Measurements from ENCODE around the gene BAHCC1.
A peak's percentile ranks its signal among the peaks of the same experiment; 100 is the strongest.

The BAHCC1 gene

DNA sequence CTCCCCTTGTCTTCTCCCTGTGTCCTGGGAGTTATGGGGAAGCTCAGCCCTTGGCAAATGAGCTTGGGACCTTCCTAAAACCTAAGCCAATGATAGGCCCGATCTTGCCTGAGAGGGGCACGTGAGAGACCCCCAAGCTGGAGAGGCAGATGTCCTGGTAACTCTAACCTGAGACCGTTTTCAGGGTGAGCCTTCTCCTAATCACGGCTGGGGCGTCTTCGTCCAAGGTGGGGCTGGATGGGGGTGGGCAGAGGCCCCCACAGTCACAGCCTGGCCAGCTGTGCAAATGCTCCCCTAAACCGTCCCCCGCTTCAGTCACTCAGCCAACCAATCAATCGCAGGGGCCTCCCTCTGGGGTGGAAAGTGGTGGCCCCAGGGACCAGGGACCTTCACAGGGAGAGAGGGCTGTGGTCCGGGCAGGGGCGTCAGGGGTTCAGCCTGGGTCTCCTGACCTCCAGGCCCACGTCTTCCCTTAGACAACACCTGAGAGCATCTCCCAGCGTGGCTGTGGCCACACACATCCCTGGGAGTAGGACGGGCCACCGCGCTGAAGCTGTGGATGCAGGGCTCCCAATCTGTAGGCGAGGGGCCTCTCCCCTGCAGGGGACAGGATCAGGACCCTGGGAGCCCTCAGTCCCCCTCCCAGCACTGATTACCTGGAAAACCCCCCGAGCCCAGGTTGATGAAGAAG, 86.7 kb downstream of the BAHCC1 start:
- no peak for DNase-seq

DNA sequence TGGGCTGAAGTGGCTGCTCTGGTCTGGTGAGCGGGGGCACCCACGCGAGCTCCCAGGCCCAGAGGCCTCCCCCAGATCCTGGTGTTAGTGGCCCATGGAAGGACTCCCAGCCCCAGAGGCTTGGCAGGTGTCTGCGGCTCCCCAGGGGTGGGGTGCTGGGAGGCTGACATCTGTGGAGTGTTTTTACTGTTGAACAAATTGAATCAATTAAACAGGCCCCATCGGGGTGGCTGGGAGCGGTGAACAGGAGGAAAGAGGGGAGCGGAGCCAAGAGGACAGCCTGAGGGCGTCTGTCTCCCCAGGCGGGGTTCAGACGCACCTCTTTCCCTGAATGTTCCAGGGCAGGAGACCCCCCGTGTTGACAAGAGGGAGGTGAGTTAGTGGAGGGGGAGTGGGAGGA, 87.4 kb downstream of the BAHCC1 start:
- DNase-seq = no peak

DNA sequence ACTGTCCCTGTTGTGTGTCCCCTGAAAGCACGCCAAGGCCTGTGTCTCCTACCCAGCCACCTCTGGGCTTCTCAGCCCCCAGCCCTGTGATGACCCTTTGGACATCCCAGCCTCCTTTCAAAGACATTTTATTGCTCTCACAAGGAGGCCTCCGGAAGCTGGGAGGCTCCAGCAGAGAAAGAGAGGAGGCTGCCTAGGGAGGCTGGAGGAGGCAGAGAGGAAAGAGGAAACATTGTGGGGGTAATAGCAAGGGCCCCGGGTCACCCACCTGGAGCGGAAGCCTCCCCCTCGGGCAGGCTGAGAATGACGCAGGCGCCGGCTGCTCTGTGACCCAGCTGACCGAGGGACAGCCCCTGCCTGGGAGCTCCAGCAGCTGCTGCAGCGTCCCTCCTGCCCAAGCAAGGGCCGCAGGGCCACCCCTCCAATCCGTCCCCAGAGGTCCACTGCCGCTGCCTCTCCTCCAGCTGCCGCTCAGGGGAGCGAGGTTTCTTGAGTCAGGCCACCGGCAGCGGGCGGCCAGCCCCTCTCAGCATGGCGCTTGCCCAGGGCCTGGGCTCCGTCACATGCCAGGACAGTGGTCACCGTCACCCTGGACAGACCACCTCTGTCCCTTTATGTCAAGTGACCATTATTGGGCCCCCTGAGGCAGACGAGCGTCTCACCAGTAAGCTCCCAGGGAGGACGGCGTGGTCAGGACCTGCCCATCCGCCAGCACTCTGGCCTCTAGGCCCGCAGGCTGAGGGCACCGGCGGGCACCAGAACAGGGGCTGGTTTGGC, 88.0 kb downstream of the BAHCC1 start:
- peak; percentile 18 to 66 for DNase-seq

DNA sequence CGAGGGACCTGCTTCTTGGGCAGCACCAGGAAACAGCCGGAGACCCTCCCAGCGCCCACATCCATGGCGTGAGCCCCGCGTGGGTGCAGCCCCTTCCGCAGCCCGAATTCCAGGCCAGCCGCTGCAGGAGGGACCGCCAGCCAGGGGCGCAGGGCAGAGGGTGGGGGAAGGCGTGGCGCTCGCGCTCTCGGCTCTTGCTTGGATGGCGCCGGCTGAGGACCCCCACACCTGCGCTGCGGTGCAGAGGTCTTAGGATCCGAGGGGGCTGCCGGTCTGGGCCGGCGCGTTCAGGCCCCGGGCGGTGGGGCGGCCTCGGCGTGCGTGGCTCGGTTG, 88.6 kb downstream of the BAHCC1 start:
- no peak for DNase-seq

DNA sequence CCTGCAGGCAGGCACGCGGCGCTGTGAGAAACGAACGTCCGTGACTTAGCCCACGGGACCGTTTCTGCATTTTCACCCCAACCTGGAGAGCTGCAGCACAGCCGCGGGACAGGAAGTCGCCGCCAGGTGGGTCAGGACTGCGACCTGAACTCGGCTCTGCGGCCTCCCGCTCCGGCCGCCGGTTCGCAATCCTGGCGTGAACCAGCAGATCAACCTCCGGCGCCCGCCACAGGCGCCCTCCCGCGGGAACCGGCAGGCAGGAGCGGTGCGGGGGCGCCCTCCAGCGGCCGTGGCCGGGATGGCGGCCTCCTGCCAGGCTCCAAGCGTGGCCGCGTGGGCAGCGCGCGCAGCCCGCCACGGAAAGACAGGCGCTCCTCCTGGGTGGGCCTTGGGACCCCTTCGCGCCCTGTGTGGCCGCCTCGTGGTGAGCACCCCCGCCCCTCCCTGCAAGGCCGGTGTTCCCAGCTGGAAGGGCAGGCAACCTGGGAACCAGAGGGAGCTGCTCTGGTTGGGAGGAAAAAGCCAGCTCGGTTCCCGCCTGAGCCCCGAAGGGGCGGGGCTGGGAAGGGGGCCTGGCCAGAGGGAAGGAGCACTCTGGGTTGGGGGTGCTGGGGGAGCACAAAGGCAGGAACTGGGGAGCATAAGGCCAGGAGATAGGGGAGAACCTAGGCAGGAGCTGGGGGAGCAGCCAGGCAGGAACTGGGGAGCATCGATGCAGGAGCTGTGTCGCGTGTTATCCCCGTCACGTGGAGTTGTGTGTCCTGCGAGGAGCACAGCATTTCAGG, 89.1 kb downstream of the BAHCC1 start:
- DNase-seq = peak; percentile 86 to 90

DNA sequence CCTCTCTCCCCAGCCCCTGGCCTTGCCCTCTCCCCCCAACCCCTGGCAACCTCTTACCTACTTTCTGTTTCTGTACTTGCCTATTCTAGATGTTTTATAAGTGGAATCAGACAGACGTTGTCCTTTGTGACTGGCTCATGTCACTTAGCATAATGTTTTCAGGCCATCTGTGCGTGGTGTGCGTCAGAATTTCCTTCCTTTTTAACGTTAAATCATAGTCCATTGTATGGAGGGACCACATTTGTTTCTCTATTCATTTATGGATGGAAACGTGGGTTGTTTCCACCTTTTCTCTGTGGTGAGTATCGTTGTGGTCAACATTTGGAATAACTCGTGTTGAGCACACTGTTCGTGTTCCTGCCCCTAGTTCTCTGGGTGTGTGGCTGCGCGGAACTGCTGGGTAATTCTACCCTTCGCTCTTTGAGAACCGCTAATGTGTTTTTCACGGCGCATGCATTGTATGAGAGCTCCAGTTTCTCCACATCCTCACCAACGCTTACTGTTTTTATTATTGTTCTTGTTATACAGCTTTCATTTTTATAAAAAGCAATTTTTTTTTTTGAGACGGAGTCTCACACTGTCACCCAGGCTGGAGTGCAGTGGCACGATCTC, 91.0 kb downstream of the BAHCC1 start:
- no peak for DNase-seq

DNA sequence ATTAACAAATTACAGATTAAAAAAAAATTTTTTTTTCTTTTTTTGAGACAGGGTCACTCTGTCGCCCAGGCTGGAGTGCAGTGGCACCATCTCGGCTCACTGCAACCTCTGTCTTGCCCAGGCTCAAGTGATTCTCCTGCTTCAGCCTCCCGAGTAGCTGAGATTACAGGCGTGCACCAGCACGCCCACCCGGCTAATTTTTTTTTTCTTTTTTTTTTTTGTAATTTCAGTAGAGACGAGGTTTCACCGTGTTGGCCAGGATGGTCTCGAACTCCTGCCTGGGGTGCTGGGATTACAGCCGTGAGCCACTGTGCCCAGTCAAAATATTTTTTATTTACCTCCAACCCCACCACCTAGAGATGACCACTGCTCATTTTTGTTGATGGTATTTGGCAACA, 91.8 kb downstream of the BAHCC1 start:
- no peak for DNase-seq

DNA sequence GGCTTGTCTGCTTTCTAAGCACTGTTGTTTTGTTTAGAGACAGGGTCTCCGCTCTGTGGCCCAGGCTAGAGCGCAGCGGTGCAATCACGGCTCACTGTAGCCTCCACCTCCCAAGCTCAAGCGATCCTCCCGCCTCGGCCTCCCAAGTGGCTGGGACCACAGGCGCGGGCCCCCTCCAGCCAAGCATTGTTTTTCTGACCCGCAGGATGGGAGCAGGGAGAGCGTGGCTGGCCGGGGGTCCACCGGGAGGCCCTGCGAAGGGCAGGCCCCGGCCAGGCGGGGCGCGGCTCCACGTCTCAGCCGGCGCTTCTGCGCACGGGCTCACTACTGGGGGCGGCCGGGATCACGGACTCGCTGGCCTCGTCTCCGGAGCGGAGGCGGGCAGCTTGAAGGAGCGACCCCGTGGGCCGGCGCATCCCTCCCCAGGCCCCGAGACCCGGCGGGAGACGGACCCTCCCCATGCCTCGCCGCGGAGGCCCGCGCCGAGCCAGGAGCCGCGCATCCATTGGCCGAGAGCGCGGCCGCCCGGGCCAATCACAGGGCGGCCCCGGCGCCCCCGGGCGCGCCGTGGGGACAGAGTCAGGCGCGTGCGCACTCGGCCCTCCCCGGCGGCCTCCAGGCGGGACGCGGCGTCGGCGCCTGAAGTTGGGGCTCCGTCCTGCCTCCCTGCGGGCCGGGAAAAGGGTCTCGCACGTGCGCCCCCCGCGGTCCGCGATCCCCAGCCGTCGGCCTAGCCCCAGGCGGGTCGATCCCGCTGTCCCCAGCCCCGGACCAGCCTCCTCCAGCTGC, 92.4 kb downstream of the BAHCC1 start:
- peak; percentile 76 to 83 for DNase-seq

DNA sequence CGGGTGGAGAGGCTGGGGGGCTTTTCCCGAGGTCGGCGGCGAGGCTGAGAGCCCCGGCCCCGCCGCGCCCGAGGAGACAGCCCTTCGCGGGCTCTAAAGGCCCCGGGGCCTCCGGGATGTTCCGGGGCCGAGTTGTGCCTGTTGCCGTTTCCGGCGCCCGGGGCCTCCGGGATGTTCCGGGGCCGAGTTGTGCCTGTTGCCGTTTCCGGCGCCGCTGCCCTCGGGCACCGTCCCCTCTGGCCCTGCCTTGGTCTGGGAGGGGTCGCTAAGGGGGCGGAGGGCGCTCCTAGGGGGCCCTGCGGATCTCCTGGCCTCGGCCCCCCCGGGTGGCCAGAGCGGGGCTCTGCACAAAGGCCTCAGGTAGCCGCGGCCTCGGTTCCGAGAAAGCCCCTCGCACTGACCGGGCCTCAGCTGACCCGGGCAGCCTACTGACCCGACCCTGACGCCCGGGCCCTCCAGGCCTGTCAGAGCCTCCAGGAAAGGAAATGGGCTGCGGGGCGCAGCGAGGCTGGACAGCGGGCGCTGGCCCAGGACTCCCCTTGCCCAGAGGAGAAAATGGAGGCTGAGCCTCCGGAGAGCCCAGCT, 93.1 kb downstream of the BAHCC1 start:
- no peak for DNase-seq

DNA sequence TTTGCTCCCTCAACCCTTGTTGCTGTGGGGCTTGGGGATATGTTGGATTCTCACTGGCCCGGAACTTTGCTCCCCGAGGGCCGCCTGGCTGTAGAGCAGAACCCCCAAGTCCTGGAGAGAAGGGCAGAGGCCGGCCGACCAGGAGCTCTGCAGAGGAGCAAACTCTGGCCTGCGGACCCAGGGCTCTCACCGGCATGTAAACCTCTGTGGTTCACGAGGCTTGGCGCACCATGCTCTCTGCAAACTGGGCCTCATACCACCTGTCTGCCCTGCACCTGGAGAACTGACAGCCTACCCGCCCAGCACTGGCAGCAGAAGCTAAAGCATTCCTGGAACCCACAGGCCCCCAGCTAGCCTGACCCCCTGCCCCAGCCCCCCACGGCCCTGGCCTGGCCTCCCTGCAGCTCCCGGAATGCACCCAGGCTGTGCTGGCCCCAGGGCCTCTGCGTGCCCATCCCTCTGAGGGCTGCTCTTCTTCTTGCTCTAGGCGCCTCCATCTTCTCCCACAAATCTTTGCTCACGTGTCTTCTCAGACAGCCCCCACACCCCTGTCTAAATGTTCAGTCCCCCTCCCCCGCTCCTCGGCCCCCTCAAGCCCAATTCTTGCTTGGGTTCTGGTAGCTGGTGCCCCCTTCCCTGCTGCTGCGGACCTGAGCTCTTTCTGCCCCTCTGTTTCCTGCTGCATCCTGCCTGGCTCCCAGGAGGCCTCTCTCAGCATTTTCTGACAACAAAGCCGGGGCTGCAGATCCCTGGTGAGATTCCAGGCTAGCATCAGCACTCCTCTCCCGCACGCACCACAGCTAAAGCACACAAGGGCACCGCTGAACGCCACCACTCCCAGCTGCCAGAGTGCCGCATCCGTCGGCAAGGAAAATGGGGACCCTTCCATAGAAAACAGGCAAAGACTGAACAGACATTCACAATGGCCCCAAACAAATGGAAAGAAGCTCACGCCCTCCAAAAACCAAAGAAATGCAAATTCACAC, 94.0 kb downstream of the BAHCC1 start:
- no peak for DNase-seq

DNA sequence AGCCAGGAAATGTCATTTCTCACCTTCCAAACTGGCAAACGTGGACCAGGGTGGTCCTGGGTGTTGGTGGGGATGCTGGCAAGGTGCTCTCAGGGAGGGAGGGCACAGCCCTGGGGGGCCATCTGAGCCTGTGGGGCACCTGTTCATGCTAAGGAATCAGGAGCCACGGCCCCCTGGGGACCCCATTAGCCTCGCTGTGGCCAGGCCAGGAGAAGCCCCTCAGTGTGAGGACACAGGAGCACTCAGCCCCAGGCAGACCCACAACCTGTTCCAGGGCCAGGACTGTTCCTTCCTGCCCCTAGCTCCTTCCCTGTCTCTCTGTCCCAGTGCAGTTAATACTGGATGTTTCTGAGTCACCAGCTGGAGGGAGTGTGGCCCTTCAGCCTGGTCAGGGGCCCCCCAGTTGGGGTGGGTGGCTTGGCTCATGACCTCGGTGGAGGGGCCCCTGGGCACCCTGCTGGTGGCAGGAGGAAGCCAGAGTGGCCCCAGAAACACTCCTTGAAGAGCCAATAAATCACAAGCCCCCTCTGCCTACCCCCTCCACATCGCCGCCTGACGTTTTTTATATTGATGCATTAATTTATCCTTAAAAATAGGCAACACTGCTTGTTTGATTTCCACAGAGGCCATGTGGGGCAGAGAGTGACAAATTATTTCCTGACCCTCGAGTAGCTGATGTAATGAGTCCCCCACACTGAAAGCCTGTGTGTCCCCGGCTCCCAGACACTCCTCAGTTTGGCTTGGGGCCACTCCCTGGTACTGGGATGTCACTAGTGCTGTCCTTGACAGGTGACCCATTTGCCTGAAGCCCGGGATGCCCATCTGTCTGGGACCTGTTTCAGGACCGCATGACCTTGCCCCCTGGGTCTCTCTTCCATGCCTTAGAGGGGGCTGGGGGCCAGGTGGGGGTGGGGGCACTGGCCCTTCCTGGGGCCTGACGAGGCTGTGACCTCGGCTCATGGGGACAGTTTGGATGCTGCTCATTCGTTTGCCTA, 95.0 kb downstream of the BAHCC1 start:
- DNase-seq = no peak

DNA sequence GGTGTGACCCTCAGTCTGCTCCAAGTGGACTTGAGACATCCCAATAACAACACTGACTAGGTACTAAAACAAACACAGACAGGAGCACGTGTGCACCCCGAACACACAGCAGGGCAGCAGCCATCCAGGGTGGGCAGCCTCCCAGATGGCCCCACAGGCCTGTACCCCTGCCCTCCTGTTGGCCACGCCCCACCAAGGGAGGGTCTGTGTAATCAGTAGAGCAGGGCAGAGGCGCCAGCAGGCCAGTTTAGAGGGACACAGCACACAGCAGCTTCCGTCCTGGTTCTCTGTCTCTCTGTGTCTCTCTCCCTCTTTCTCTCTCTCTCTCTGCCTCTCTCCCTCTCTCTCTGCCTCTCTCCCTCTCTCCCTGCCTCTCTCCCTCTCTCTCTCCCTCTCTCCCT, 95.9 kb downstream of the BAHCC1 start:
- no peak for DNase-seq

DNA sequence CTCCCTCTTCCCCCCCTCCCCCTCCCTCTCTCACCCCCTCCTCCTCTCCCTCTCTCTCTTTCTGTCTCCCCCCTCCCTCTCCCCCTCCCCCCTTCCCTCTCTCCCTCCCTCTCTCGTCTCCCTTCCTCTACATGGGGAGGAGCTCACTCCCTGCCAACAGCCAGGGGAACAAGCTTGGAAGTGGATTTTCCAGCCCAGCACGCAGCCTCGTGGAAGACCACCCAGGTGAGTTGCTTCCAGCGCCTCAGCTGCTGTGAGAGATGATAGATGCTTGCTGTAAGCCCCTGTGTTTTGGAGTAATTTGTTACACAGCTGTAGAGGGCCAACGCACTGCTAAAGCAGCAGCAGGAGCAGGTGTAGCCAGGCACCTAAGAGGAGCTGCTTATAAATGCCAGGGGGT, 96.5 kb downstream of the BAHCC1 start:
- DNase-seq = no peak

DNA sequence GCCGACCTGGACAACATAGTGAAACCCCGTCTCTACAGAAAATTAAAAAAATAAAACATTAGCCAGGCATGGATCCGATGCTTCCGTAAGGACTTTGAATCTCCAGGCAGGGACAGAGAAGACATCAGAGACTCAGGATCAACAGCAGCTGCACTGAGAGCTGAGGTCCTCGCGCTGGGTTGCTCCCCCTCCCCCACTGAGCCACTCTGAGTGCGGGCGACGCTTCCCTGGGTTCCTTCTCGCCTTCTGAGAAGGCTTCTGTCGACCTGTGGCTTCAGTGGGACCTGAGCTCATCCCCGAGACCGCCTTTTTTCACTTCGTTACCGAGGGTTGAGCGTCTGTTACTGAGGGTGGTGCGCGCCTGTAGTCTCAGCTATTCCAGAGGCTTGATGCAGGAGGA, 96.9 kb downstream of the BAHCC1 start:
- DNase-seq = no peak

DNA sequence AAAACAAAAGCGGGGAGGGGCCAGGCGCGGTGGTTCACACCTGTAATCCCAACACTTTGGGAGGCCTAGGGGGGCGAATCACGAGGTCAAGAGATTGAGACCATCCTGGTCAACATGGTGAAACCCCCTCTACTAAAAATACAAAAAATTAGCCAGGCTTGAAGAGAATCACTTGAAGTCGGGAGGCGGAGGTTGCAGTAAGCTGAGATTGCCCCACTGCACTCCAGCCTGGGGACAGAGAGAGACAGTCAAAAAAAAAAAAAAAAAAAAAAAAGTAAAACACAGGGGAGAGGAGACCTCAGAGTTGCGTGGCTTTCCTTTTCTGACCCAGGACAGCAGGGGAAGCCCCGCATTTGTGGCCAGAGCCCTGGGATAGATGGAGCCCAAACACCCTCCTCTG, 97.4 kb downstream of the BAHCC1 start:
- DNase-seq = no peak

DNA sequence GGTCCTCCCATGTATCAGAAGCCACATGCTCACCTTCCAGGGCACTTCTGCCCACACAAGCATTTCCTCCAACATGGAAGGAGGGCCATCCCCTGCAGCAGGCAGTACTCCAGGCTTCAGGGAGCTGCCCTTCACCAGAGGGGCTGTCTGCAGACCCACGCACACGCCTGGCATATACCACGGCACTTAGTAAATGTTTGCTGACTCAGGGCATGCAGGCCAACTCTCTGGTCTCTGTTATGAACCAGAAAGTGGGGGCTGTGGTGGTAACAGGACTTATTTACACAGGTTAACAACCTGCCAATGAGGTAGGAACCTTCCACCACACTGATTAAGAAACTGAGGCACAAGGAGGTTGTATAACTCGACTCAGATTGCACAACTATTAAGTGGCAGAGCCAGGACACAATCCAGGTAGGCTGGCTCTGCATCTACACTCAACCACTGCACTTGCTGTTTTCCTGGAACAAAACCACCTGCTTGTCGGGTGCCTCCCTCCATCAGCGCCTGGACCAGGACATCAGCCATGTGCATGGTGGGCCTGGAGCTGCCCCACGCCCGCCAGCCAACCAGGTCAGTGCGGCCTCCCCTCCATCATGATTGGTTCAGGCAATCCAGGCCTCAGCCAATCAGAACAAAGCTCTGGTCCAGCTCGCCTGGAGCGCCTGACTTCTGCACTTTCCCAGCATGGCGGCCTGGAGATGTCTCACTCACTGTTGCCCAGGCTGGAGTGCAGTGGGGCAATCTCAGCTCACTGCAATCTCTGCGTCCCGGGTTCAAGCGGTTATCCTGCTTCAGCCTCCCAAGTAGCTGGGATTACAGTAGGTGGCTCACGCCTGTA, 98.2 kb downstream of the BAHCC1 start:
- DNase-seq = no peak

DNA sequence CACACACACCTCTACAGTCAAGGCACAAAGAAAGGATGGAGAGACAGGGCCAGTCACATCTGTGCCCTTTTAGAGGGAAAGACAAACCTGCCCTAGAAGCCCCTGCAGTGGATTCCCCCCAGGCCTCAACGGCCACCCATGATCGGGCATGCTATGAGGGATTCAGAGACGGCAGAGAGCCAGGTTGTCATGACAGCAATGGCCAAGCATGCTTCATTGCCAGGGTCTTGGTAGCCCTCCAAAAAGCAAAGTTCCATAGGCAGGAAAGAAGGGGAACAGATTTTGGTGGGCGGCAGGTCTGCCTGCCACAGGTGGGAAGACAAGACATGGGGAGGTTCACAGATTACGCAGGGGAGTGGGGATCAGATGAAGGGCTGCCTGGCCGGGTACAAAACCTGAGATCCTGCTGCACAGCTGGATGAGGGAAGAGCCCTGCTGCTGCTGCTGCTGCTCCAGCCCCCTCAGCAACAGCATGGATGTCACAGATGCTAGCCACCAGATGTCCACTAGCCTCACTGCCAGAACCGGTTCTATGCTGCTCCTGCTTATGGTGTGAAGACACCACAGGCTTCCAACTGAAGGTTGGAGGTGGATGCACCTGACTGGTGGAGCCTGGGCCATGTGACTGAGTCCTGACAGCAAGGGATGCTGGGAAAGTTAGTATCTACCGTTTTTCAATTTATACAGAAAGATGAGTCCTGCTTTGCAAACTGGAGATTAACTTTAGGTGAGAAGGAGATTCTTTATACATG, 99.5 kb downstream of the BAHCC1 start:
- no peak for DNase-seq
